SK-N-MC (cell line): ENCODE results near the gene GPC6.

Experiments used
- EZH2 ChIP-seq: fragments of 200-600 bp; sonication (generic); IDR thresholded peaks from one replicate; pipeline ENCODE4 v1.6.1; 2017; ENCODE audit warnings: antibody characterized with exemption
- FOXP2 ChIP-seq: optimal IDR thresholded peaks from 2 replicates; pipeline ENCODE3; 2011; ENCODE audit warnings: mild to moderate bottlenecking, moderate library complexity; ENCODE audit not compliant: insufficient read depth; ENCODE audit errors: extremely low read length, control extremely low read depth
- POLR2AphosphoS5 ChIP-seq: IDR thresholded peaks from 2 replicates; pipeline ENCODE4 v1.6.1; 2012; ENCODE audit warnings: mild to moderate bottlenecking, low read depth, low read length, borderline replicate concordance

DNA sequence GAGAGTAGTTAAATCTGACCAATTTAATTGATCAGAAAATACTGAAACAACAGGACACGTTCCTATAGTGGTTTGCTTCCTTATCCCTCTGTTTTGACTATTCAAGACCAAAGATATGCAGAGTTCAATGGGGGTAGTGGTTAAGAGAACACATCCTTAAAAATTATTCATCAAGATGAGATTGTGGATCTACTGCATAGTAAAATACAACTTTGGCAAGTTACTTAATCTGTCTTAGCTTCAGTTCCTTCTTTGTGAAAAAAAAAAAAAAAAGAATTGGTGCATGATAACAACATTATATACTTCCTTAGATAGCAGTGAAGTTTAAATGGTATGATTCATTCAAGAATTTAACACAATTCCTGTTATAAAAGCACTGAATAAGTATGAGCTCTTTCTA is 700.8 kb downstream of the GPC6 start:
- TF ChIP-seq POLR2AphosphoS5 (no peak), EZH2 (no peak), FOXP2 (no peak)
